H1 (cell line): Measurements from ENCODE around the gene RABGAP1. TPM values are rescaled to one million over a fixed set of nuclear protein-coding genes. Genes with fewer than 3 reads are reported as not detected.

ENCODE experiments used
- CEBPB ChIP-seq: IDR thresholded peaks from 2 replicates; pipeline ENCODE4 v1.6.1; 2012; ENCODE audit warnings: low read depth, low read length
- CHD1 ChIP-seq: IDR thresholded peaks from 2 replicates; pipeline ENCODE4 v1.6.1; 2012; ENCODE audit warnings: low read depth, low read length, improper control_type of control experiment
- HDAC2 ChIP-seq, 2 experiments: fragments of 300-600 bp in 1 of 2; sonication (generic) in 1 of 2; IDR thresholded peaks; 2 replicates each; pipeline ENCODE4 v1.6.1; 2011 to 2012; ENCODE audit warnings: low read depth in 2 of 2, low read length in 2 of 2, mild to moderate bottlenecking in 2 of 2, moderate library complexity in 2 of 2, borderline replicate concordance in 1 of 2, inconsistent platforms in 1 of 2
- HDAC6 ChIP-seq: IDR thresholded peaks from one replicate; pipeline ENCODE4 v1.7.1; 2012; ENCODE audit warnings: low read depth, mild to moderate bottlenecking, inconsistent platforms, low read length, moderate library complexity
- JUN ChIP-seq: IDR thresholded peaks from 2 replicates; pipeline ENCODE4 v1.6.1; 2011; ENCODE audit warnings: low read depth, mild to moderate bottlenecking, improper control_type of control experiment, low read length
- POU5F1 ChIP-seq: IDR thresholded peaks from 2 replicates; pipeline ENCODE4 v1.6.1; 2011; ENCODE audit warnings: low read depth, mild to moderate bottlenecking, low read length, moderate library complexity
- TCF12 ChIP-seq: IDR thresholded peaks from 2 replicates; pipeline ENCODE4 v1.6.1; 2011; ENCODE audit warnings: low read depth, mild to moderate bottlenecking, low read length
- polyA plus RNA-seq, 7 experiments: library from polyadenylated mRNA; depleted of rRNA in 3 of 7; stranded (reverse) in 5 of 7; unstranded in 2 of 7; fragments of >200 nt in 5 of 7; fragments of 200-250 nt in 2 of 7; gene quantifications; 1 replicate in 5 of 7; 2 replicates in 1 of 7; 4 replicates in 1 of 7; pipeline versions ENCODE4 v1.2.1 to v1.2.3, GENCODE V29; 2011 to 2013; ENCODE audit warnings: missing spikeins in 2 of 7, mixed read lengths in 2 of 7
- total RNA-seq: library from RNA; stranded (reverse); fragmentation: NEBNext Ultra II Directional; extraction: Animal tissue kit (Norgen Biotek cat#: 25700); gene quantifications from 2 replicates; pipeline ENCODE4 v1.2.1, GENCODE V29; 2021
- TF ChIP-seq, protein P1 (sequence below): fragments of 300-600 bp; sonication (generic); IDR thresholded peaks from 2 replicates; pipeline ENCODE4 v1.7.1; 2012; ENCODE audit warnings: low read length, moderate library complexity, mild to moderate bottlenecking, inconsistent platforms; ENCODE audit not compliant: insufficient replicate concordance

Gene RABGAP1
- total and polyA plus RNA-seq, 2 of the 8 experiments (the other 6 are each of a cell fraction or from before 2014, with no cell fraction given), result 15.7 to 38.3 TPM

DNA sequence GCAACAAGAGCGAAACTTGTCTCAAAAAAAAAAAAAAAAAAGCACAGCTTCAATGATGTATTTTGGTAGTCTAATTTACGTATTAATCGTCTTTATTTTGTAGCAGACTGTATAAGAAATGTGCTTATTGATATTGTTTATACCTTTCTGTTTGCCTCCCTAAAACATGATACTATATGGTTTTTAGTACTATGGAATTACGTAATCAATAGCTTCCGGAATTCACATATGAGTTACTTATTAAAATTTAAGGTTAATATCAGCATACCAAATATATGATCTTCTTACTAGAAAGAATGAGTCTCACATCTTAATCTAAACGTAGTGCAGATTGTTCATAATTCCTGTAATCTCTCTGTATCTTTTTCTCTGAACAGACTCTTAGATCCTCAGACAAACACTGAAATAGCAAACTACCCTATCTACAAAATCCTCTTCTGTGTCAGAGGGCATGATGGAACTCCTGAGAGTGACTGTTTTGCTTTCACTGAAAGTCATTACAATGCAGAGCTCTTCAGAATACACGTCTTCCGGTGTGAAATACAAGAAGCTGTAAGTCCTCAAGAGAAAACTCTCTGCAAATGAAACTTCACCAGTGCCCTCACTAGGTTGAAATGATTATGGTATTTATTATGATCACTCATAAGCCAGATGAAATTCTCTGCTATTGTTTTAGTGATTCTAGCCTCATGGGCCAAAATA is 48.3 kb downstream of the RABGAP1 start (continued):
- TF ChIP-seq POU5F1, result no peak
- no peak for TF ChIP-seq CEBPB
- no peak for TF ChIP-seq HDAC6
- TF ChIP-seq JUN, result no peak
- no peak for TF ChIP-seq HDAC2 (IDR thresholded peaks at IDR 0.05; ENCODE audit: borderline replicate concordance in 1 of 2, low read depth in 2 of 2, low read length in 2 of 2)
- TF ChIP-seq CHD1, result no peak
- no peak for TF ChIP-seq TCF12
- TF ChIP-seq, protein P1, sequence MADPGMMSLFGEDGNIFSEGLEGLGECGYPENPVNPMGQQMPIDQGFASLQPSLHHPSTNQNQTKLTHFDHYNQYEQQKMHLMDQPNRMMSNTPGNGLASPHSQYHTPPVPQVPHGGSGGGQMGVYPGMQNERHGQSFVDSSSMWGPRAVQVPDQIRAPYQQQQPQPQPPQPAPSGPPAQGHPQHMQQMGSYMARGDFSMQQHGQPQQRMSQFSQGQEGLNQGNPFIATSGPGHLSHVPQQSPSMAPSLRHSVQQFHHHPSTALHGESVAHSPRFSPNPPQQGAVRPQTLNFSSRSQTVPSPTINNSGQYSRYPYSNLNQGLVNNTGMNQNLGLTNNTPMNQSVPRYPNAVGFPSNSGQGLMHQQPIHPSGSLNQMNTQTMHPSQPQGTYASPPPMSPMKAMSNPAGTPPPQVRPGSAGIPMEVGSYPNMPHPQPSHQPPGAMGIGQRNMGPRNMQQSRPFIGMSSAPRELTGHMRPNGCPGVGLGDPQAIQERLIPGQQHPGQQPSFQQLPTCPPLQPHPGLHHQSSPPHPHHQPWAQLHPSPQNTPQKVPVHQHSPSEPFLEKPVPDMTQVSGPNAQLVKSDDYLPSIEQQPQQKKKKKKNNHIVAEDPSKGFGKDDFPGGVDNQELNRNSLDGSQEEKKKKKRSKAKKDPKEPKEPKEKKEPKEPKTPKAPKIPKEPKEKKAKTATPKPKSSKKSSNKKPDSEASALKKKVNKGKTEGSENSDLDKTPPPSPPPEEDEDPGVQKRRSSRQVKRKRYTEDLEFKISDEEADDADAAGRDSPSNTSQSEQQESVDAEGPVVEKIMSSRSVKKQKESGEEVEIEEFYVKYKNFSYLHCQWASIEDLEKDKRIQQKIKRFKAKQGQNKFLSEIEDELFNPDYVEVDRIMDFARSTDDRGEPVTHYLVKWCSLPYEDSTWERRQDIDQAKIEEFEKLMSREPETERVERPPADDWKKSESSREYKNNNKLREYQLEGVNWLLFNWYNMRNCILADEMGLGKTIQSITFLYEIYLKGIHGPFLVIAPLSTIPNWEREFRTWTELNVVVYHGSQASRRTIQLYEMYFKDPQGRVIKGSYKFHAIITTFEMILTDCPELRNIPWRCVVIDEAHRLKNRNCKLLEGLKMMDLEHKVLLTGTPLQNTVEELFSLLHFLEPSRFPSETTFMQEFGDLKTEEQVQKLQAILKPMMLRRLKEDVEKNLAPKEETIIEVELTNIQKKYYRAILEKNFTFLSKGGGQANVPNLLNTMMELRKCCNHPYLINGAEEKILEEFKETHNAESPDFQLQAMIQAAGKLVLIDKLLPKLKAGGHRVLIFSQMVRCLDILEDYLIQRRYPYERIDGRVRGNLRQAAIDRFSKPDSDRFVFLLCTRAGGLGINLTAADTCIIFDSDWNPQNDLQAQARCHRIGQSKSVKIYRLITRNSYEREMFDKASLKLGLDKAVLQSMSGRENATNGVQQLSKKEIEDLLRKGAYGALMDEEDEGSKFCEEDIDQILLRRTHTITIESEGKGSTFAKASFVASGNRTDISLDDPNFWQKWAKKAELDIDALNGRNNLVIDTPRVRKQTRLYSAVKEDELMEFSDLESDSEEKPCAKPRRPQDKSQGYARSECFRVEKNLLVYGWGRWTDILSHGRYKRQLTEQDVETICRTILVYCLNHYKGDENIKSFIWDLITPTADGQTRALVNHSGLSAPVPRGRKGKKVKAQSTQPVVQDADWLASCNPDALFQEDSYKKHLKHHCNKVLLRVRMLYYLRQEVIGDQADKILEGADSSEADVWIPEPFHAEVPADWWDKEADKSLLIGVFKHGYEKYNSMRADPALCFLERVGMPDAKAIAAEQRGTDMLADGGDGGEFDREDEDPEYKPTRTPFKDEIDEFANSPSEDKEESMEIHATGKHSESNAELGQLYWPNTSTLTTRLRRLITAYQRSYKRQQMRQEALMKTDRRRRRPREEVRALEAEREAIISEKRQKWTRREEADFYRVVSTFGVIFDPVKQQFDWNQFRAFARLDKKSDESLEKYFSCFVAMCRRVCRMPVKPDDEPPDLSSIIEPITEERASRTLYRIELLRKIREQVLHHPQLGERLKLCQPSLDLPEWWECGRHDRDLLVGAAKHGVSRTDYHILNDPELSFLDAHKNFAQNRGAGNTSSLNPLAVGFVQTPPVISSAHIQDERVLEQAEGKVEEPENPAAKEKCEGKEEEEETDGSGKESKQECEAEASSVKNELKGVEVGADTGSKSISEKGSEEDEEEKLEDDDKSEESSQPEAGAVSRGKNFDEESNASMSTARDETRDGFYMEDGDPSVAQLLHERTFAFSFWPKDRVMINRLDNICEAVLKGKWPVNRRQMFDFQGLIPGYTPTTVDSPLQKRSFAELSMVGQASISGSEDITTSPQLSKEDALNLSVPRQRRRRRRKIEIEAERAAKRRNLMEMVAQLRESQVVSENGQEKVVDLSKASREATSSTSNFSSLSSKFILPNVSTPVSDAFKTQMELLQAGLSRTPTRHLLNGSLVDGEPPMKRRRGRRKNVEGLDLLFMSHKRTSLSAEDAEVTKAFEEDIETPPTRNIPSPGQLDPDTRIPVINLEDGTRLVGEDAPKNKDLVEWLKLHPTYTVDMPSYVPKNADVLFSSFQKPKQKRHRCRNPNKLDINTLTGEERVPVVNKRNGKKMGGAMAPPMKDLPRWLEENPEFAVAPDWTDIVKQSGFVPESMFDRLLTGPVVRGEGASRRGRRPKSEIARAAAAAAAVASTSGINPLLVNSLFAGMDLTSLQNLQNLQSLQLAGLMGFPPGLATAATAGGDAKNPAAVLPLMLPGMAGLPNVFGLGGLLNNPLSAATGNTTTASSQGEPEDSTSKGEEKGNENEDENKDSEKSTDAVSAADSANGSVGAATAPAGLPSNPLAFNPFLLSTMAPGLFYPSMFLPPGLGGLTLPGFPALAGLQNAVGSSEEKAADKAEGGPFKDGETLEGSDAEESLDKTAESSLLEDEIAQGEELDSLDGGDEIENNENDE, result no peak
